Testis (tissue), 3 donors: Measurements from ENCODE around the gene ZNF821. TPM values are rescaled to one million over a fixed set of nuclear protein-coding genes. Genes with fewer than 3 reads are reported as not detected.
"Not testable (repeated sequence)": the region's sequence is repeated elsewhere in the genome, so short reads cannot be mapped to it uniquely, and the experiment has no call there.

Experiments used
- DNase-seq: peaks from one replicate; pipeline ENCODE4 v3.0.0-alpha.2; 2019
- H3K27ac ChIP-seq, 2 donors: fragments of 200-600 bp; sonication (generic); one replicate each; pipeline ENCODE4 v1.5.1; 2019
- H3K27me3 ChIP-seq: fragments of 200-600 bp; sonication (generic); one replicate; pipeline ENCODE4 v1.5.1; 2019
- H3K36me3 ChIP-seq: fragments of 200-600 bp; sonication (generic); one replicate; pipeline ENCODE4 v1.5.1; 2017; ENCODE audit warnings: low read depth; ENCODE audit errors: missing control alignments
- H3K4me1 ChIP-seq: fragments of 200-600 bp; sonication (generic); one replicate; pipeline ENCODE4 v1.5.1; 2019
- H3K4me3 ChIP-seq, 2 donors: fragments of 200-600 bp; sonication (generic); one replicate each; pipeline ENCODE4 v1.5.1; 2017 to 2019
- H3K9me3 ChIP-seq: fragments of 200-600 bp; sonication (generic); one replicate; pipeline ENCODE4 v1.5.1; 2017
- POLR2A ChIP-seq: fragments of 450-650 bp; IDR thresholded peaks from one replicate; pipeline ENCODE4 v1.6.1; 2017; ENCODE audit warnings: antibody characterized with exemption, mild to moderate bottlenecking, moderate library complexity
- WGBS, 2 donors: methylation state at CpG; one replicate each; pipeline ENCODE4 v1.1.5; 2018; 5-methylcytosine and 5-hydroxymethylcytosine counted together
- intact Hi-C: fragments of 100-400 bp; cut with DNase I; formaldehyde crosslinking; loops from one replicate; pipeline ENCODE4 v1.15.1; 2023; ENCODE audit warnings: low total_unique reads
- polyA plus RNA-seq: library from polyadenylated mRNA; stranded (reverse); fragments of 350-450 nt; fragmentation: Illumina TruSeq; extraction: RNeasy Lipid Tissue Mini Kit (QIAGEN cat#74804); gene quantifications from one replicate; pipeline ENCODE4 v1.2.3, GENCODE V29; 2014; ENCODE audit warnings: low read depth, low replicate concordance; ENCODE audit not compliant: insufficient read depth
- total RNA-seq, 2 donors: library from RNA; depleted of rRNA; stranded (reverse); fragments of >200 nt; gene quantifications; one replicate each; pipeline ENCODE4 v1.2.3, GENCODE V29; 2016
- TF ChIP-seq, protein P1 (sequence below), 3 experiments: fragments of 450-650 bp in 2 of 3; fragments of 200-600 bp in 1 of 3; sonication (generic) in 1 of 3; IDR thresholded peaks; one replicate each; pipeline ENCODE4 v1.5.1; 2016 to 2019; ENCODE audit warnings: antibody characterized with exemption in 3 of 3, mild to moderate bottlenecking in 2 of 3, moderate library complexity in 1 of 3

ZNF821 gene
- total and polyA plus RNA-seq, 3 donors from 2014 or later = 30.5 to 74.3 (median 57.4) TPM

DNA sequence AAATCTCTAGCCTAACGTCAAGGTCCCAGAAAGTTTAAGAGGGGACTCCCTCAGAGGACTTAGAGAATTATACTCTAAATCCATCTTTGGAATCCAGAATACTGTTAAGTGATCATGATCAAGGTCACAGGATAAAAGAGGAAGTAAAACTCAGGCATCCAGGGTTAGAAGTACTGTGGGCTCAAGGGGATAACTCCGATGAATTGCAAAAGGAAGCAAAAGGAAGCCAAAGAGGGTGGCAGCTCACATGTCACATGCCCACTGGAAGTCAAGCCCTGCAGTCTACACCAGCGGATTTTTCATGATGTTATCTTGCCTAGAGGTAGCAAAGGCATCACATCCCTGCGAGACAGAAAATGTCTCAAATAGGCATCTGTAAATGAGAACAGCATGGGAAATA is 3.8 kb downstream of the ZNF821 start:
- no peak overlapping the region for H3K4me3 ChIP-seq
- H3K36me3 ChIP-seq = no peaks in the 10 kb centered on the region
- H3K9me3 ChIP-seq = no peaks in the 10 kb centered on the region
- 80% methylated on average over 4 of the region's 4 CpGs for WGBS, 2 donors
- no peak for TF ChIP-seq POLR2A
- no peaks in the 10 kb centered on the region for H3K27me3 ChIP-seq
- DNase-seq = no peak
- peaks cover 11% of the 10 kb centered on the region for H3K4me1 ChIP-seq
- intact Hi-C loops = no loop called here
- H3K27ac ChIP-seq = no peak overlapping the region

DNA sequence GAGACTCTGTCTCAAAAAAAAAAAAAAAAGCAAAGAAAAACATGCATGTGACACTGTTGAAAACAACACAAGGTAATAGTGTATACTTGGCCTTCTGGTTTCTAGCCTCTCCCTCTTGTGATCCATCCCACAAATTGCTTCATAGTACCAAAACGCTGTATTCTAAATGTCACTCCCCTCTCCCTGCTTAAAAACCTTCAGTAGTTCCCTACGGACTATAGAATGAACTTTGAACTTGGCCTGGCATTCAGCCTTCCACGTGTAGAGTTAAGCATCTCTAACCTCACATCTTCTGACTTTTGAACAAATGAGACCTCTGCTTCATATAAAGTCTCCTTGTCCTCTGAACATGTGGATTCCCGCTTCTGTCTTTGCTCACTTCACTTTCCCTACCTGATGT is 5.1 kb downstream of the ZNF821 start:
- Histone ChIP-seq H3K9me3 (no peaks in the 10 kb centered on the region), H3K4me1 (peaks cover 11% of the 10 kb centered on the region), H3K27me3 (no peaks in the 10 kb centered on the region), H3K36me3 (no peaks in the 10 kb centered on the region), H3K27ac (no peak overlapping the region), H3K4me3 (no peak overlapping the region)
- DNase-seq = no peak
- no peak for TF ChIP-seq POLR2A
- intact Hi-C loops = no loop called here
- WGBS, 2 donors = 63 to 76% methylated on average over 4 of the region's 4 CpGs

DNA sequence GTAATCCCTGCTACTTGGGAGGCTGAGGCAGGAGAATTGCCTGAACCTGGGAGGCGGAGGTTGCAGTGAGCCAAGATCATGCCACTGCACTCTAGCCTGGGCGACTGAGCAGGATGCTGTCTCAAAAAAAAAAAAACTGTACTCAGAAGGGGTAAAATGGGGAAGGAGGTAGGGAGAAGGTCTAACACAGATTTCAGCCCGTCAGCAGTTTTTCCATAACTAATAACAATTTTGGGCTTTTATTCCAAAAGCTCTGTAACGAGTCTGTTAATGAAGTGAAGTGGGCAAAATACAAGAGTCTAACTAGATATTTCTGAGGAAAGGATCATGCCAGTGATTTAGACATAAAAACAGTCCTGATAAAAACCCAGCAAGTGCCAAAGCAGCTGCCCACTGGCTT is 10.8 kb downstream of the ZNF821 start:
- no peak for DNase-seq
- 83 to 86% methylated on average over 4 of the region's 4 CpGs for WGBS, 2 donors
- Histone ChIP-seq H3K27ac (no peak overlapping the region), H3K36me3 (no peaks in the 10 kb centered on the region), H3K9me3 (no peaks in the 10 kb centered on the region), H3K4me3 (no peak overlapping the region), H3K4me1 (no peaks in the 10 kb centered on the region), H3K27me3 (no peaks in the 10 kb centered on the region)
- TF ChIP-seq, protein P1, sequence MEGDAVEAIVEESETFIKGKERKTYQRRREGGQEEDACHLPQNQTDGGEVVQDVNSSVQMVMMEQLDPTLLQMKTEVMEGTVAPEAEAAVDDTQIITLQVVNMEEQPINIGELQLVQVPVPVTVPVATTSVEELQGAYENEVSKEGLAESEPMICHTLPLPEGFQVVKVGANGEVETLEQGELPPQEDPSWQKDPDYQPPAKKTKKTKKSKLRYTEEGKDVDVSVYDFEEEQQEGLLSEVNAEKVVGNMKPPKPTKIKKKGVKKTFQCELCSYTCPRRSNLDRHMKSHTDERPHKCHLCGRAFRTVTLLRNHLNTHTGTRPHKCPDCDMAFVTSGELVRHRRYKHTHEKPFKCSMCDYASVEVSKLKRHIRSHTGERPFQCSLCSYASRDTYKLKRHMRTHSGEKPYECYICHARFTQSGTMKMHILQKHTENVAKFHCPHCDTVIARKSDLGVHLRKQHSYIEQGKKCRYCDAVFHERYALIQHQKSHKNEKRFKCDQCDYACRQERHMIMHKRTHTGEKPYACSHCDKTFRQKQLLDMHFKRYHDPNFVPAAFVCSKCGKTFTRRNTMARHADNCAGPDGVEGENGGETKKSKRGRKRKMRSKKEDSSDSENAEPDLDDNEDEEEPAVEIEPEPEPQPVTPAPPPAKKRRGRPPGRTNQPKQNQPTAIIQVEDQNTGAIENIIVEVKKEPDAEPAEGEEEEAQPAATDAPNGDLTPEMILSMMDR (IDR thresholded peaks at IDR 0.05) = no peak
- no peak for TF ChIP-seq POLR2A
- intact Hi-C loops = no loop called here

DNA sequence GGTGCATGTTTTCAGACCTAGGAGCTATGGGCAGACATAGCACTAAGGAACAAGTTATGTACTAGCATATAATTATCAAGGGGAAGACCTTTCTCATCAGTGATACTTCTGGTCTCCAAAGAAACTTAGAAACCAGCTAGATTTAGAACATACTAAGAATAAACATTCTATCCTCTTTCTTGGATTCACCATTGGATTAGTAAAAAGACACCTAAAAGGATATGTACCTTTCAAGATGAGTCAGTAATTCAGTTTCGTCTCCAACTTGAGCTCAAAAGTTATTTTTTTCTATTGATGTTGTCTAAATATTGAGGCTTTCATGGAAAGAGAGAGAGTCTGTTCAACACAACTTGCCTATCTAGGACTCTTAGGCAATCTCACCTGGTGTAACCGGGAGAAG is 13.2 kb downstream of the ZNF821 start:
- 92 to 96% methylated on average over 2 of the region's 2 CpGs for whole genome bisulfite sequencing, 2 donors

DNA sequence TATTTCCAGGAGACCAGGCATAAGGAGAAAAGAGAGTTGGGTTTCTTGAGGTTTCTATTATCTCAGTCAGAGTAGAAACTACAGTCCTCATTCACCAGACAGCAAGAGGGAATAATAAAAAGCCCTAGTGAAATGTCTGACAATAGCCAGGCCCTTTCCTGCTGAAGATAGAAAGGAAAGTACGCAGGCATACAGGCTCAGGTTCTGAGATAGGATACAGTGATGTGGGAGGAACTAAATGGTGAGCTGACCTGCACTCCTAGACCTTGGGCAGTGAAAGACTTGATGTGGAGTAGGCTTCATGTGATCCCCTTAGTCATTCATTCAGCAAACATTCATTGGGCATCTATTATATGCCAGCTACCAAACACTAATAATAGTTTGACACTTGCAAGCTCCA is 14.9 kb downstream of the ZNF821 start:
- Histone ChIP-seq H3K27me3 (no peaks in the 10 kb centered on the region), H3K27ac (no peak overlapping the region), H3K4me1 (no peaks in the 10 kb centered on the region), H3K9me3 (no peaks in the 10 kb centered on the region), H3K4me3 (no peak overlapping the region), H3K36me3 (no peaks in the 10 kb centered on the region)
- intact Hi-C loops = no loop called here
- no peak for TF ChIP-seq POLR2A
- TF ChIP-seq, protein P1 (IDR thresholded peaks at IDR 0.05) = no peak
- WGBS, 2 donors = 92% methylated on average over 1 of the region's 1 CpG
- no peak for DNase-seq

More for the DNA sequence above, 13.2 kb downstream of the ZNF821 start:
- intact Hi-C loops = no loop called here
- Histone ChIP-seq H3K9me3 (no peaks in the 10 kb centered on the region), H3K4me1 (no peaks in the 10 kb centered on the region), H3K36me3 (no peaks in the 10 kb centered on the region), H3K27ac (no peak overlapping the region), H3K27me3 (no peaks in the 10 kb centered on the region), H3K4me3 (no peak overlapping the region)
- TF ChIP-seq POLR2A = no peak
- TF ChIP-seq, protein P1 (IDR thresholded peaks at IDR 0.05) = no peak
- no peak for DNase-seq

DNA sequence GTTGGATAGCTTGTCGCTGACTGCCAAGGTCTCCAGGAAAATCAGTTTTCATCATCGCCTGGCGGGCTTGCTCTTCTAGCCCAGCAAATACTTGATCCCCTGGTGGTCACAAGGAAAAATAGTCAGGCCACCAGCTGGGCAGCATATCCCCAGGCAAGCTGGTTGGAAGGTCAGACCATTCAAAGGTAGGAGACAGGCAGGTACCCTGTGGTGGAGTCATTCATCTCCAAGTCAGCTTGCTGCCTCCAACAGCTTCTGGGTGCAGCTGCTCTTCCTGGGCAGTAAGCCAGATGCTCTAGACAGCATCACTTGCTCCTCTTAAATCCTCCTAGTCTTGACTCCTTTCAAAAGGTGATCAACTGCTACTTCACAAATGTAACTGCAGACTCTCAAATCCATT is 16.0 kb downstream of the ZNF821 start:
- WGBS, 2 donors = 89 to 99% methylated on average over 3 of the region's 3 CpGs
- no peak for DNase-seq

DNA sequence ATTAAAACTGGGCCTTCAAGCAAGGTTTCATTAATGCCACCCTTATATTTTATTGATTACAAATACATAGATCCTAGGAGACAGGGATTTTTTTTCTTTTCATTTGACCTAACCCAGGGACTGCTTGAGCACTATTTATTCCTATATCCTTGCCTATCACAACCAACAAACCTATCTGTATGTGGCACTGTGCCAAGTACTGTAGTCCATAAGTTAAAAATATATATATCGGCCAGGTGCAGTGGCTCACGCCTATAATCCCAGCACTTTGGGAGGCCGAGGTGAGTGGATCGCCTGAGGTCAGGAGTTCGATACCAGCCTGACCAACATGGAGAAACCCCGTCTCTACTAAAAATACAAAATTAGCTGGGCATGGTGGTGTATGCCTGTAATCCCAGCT is 16.8 kb downstream of the ZNF821 start:
- H3K4me1 ChIP-seq, H3K27me3 ChIP-seq, H3K36me3 ChIP-seq, intact Hi-C loops, H3K9me3 ChIP-seq, H3K27ac ChIP-seq, DNase-seq, H3K4me3 ChIP-seq: not testable (repeated sequence)
- 92 to 95% methylated on average over 6 of the region's 6 CpGs for whole genome bisulfite sequencing, 2 donors

More for the DNA sequence above, 16.0 kb downstream of the ZNF821 start:
- H3K27ac ChIP-seq = no peak overlapping the region
- H3K27me3 ChIP-seq = no peaks in the 10 kb centered on the region
- H3K4me3 ChIP-seq = no peak overlapping the region
- no peak for TF ChIP-seq POLR2A
- TF ChIP-seq, protein P1 (IDR thresholded peaks at IDR 0.05) = no peak
- no peaks in the 10 kb centered on the region for H3K36me3 ChIP-seq
- H3K4me1 ChIP-seq = no peaks in the 10 kb centered on the region
- H3K9me3 ChIP-seq = no peaks in the 10 kb centered on the region
- intact Hi-C loops = no loop called here
